HEK293T (cell line): ENCODE measurements around the gene PSMD9.

ENCODE experiments used
- BHLHE40 ChIP-seq: fragments of 450-650 bp; IDR thresholded peaks from 2 replicates; pipeline ENCODE4 v1.6.1; 2016; ENCODE audit warnings: mild to moderate bottlenecking, moderate library complexity, borderline replicate concordance
- ELF4 ChIP-seq: fragments of 450-650 bp; IDR thresholded peaks from 2 replicates; pipeline ENCODE4 v1.6.1; 2017; ENCODE audit warnings: antibody characterized with exemption
- FOXM1 ChIP-seq: fragments of 450-650 bp; IDR thresholded peaks from 2 replicates; pipeline ENCODE4 v1.6.1; 2017; ENCODE audit warnings: mild to moderate bottlenecking, borderline replicate concordance
- HDGF ChIP-seq: fragments of 450-650 bp; IDR thresholded peaks from 2 replicates; pipeline ENCODE4 v1.6.1; 2017; ENCODE audit warnings: antibody characterized with exemption, borderline replicate concordance
- LEF1 ChIP-seq: fragments of 450-650 bp; IDR thresholded peaks from 2 replicates; pipeline ENCODE4 v1.6.1; 2017; ENCODE audit warnings: mild to moderate bottlenecking, borderline replicate concordance
- SP1 ChIP-seq: fragments of 450-650 bp; IDR thresholded peaks from 2 replicates; pipeline ENCODE4 v1.6.1; 2017
- TARDBP ChIP-seq: fragments of 450-650 bp; IDR thresholded peaks from 2 replicates; pipeline ENCODE4 v1.6.1; 2016

GRCh38 chr12:121905746-121906145, 17.2 kb downstream of the PSMD9 start:
- TF ChIP-seq ELF4 (no peak), HDGF (no peak), LEF1 (no peak), SP1 (no peak), BHLHE40 (no peak), FOXM1 (no peak), TARDBP (no peak)
